Measurements from ENCODE around the gene PPP3CA. TPM values are rescaled to one million over a fixed set of nuclear protein-coding genes. Genes with fewer than 3 reads are reported as not detected.
A peak's percentile ranks its signal among the peaks of the same experiment; 100 is the strongest.

Gene PPP3CA
- total RNA-seq, 2 donors from 2014 or later: 13.7 to 20.8 TPM

DNA sequence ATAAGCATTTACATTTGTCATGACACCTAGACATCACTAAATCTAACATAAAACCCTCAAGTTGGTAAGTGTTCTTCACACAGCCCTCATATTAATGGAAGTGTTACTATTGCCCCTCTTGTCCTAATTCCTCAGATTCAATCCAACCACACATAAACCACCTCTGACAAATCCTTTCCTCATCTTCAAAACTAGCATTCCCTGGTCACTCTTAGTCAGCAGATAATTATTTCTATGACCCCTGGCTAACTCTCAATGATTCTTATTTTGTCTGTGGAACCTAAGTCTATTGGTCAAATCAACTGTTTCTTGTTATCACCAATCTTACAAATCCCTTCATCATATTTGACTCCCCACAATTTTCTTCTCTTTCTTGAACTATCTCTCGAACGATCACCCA, 168.6 kb downstream of the PPP3CA start:
- no peak for ATAC-seq

DNA sequence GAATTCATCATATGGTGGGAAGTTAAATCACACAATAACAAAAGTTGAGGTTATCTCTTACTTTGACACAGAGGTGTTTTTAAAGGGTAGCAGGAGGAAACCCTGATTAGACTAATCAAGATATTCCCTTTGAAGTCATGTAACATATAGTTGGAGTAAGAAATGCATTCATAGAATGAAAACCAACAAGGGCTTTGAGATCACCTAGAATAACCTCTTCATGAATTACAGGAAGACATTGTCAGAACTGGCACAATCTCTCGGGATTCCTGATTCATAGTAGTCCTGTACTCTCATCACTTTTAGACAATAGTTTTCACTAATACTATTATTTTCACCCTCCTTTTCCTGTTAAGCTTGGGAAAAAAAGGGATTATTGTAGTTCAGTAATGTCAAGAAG, 170.2 kb downstream of the PPP3CA start:
- TF ChIP-seq, protein P1, sequence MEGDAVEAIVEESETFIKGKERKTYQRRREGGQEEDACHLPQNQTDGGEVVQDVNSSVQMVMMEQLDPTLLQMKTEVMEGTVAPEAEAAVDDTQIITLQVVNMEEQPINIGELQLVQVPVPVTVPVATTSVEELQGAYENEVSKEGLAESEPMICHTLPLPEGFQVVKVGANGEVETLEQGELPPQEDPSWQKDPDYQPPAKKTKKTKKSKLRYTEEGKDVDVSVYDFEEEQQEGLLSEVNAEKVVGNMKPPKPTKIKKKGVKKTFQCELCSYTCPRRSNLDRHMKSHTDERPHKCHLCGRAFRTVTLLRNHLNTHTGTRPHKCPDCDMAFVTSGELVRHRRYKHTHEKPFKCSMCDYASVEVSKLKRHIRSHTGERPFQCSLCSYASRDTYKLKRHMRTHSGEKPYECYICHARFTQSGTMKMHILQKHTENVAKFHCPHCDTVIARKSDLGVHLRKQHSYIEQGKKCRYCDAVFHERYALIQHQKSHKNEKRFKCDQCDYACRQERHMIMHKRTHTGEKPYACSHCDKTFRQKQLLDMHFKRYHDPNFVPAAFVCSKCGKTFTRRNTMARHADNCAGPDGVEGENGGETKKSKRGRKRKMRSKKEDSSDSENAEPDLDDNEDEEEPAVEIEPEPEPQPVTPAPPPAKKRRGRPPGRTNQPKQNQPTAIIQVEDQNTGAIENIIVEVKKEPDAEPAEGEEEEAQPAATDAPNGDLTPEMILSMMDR (IDR thresholded peaks at IDR 0.05): no peak
- TF ChIP-seq POLR2A (IDR thresholded peaks at IDR 0.05): no peak
- H3K27me3 ChIP-seq: no peaks in the 10 kb centered on the region
- ATAC-seq: no peak
- H3K36me3 ChIP-seq (replicated peaks in 1 of 2; ENCODE audit: insufficient read depth in 1 of 2, low read depth in 2 of 2): no peaks in the 10 kb centered on the region
- H3K4me3 ChIP-seq: no peak overlapping the region
- no peak for DNase-seq
- 0 to 25% methylated on average over 1 of the region's 1 CpG for WGBS, 2 donors
- no peaks in the 10 kb centered on the region for H3K9me3 ChIP-seq
- H3K27ac ChIP-seq: no peak overlapping the region
- intact Hi-C loops (cut with DNase I): no loop called here
- H3K4me1 ChIP-seq: peaks cover 8% of the 10 kb centered on the region

More for the DNA sequence above, 168.6 kb downstream of the PPP3CA start:
- no peaks in the 10 kb centered on the region for H3K27me3 ChIP-seq
- H3K27ac ChIP-seq: no peak overlapping the region
- intact Hi-C loops (cut with DNase I): no loop called here
- H3K4me1 ChIP-seq: peaks cover 8% of the 10 kb centered on the region
- no peaks in the 10 kb centered on the region for H3K36me3 ChIP-seq (replicated peaks in 1 of 2; ENCODE audit: insufficient read depth in 1 of 2, low read depth in 2 of 2)
- WGBS, 2 donors: 98% methylated on average over 2 of the region's 2 CpGs
- H3K4me3 ChIP-seq: no peak overlapping the region
- H3K9me3 ChIP-seq: no peaks in the 10 kb centered on the region
- TF ChIP-seq, protein P1 (IDR thresholded peaks at IDR 0.05): no peak
- no peak for TF ChIP-seq POLR2A (IDR thresholded peaks at IDR 0.05)
- DNase-seq: no peak

DNA sequence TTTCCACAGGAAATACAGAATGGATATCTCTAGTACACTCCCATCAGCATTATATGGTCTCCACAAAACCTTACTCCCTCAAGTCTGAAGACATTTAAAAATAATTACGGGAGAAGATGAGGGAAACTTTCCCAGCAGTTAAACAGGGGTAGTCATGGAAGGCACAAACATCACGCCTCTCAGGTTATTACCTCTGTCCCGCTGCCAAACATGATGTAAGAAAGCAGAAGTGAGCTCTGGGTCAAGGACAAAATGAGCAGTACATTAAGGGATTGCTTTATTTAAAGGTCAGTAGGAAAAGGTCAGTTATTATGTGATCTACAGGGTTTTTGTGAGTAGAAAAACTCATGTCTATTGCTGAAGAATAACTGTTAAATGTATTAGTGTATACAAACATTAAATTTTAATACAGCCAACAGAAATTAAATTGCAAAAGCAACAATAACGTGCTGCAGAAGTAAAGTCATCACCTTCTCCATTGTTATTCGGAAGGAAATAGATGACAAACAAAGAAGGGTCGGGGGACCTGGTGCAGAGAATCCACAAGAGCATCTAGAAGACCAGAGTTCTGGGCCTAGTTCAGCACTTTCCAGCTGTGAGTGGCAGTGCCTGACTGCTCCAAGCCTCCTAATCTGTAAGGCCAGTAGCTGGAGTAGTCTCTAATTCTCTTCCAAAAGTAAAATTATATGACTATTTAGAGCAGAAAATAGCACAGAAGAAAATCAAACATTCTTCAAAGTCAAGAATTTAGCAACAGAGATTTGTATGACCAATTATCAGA, 171.2 kb downstream of the PPP3CA start:
- Histone ChIP-seq H3K27ac (no peak overlapping the region), H3K36me3 (replicated peaks in 1 of 2; ENCODE audit: insufficient read depth in 1 of 2, low read depth in 2 of 2) (no peaks in the 10 kb centered on the region), H3K27me3 (no peaks in the 10 kb centered on the region), H3K4me3 (no peak overlapping the region), H3K4me1 (peaks cover 8% of the 10 kb centered on the region), H3K9me3 (no peaks in the 10 kb centered on the region)
- TF ChIP-seq POLR2A (IDR thresholded peaks at IDR 0.05): no peak
- TF ChIP-seq, protein P1 (IDR thresholded peaks at IDR 0.05): no peak
- 76 to 77% methylated on average over 6 of the region's 6 CpGs for WGBS, 2 donors
- ATAC-seq (peak; percentile 53), DNase-seq (peak in 3 of 4 donors; percentile 11 to 25 (median 22))
- intact Hi-C loops (cut with DNase I): no loop called here

DNA sequence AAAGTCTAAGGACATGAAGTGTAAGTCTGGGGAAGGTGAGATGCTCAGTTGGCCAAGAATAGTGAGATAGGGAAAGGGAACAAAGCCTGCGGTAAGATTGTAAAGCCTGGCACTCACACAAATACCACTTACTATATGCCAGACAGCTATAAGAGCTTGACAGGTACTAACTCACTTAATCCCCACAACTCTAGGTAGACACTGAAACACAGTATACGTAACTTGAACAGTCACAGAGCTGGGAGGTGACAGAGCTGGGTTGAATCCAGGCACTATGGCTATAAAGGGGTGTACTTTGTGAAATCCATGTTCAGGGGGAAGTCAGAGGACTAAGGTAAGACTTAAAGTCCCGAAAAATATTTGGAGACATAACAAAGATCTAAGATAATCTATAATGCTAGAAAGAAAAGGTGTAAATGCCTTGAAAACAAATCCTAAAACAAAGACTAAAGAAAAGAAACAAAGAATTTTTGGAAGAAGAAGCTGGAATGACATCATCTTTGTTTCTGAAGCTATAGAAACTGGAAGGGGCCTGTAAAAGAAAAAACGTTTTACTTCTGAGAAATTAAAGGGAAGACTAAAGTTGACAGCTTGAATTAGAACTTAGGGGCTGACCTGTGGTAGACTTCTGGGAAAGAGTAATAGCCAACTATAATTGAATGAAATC, 172.5 kb downstream of the PPP3CA start:
- intact Hi-C loops (cut with DNase I): no loop called here

More for the DNA sequence above, 172.5 kb downstream of the PPP3CA start:
- Histone ChIP-seq H3K9me3 (no peaks in the 10 kb centered on the region), H3K27ac (no peak overlapping the region), H3K36me3 (replicated peaks in 1 of 2; ENCODE audit: insufficient read depth in 1 of 2, low read depth in 2 of 2) (no peaks in the 10 kb centered on the region), H3K4me3 (no peak overlapping the region), H3K27me3 (no peaks in the 10 kb centered on the region), H3K4me1 (peaks cover 8% of the 10 kb centered on the region)
- DNase-seq (no peak), ATAC-seq (no peak)
- TF ChIP-seq, protein P1 (IDR thresholded peaks at IDR 0.05): no peak
- TF ChIP-seq POLR2A (IDR thresholded peaks at IDR 0.05): no peak
- WGBS, 2 donors: 72 to 73% methylated on average over 4 of the region's 4 CpGs
